HUES48 (cell line): Measurements from ENCODE around the gene TNFAIP1.

Experiments
- H3K27ac ChIP-seq: one replicate; pipeline ENCODE4 v1.7.0; 2013; ENCODE audit warnings: low read depth, low read length, inconsistent platforms
- H3K27me3 ChIP-seq: 2 replicates; pipeline ENCODE4 v1.6.1; 2013; ENCODE audit warnings: mild to moderate bottlenecking, low read length; ENCODE audit not compliant: control insufficient read depth, insufficient read depth
- H3K36me3 ChIP-seq: 2 replicates; pipeline ENCODE4 v1.6.1; 2013; ENCODE audit warnings: low read length; ENCODE audit not compliant: control insufficient read depth, insufficient read depth
- H3K4me1 ChIP-seq: 2 replicates; pipeline ENCODE4 v1.6.1; 2013; ENCODE audit warnings: mild to moderate bottlenecking, low read length; ENCODE audit not compliant: control insufficient read depth, insufficient read depth
- H3K4me3 ChIP-seq: 2 replicates; pipeline ENCODE4 v1.5.1; 2013; ENCODE audit warnings: mild to moderate bottlenecking, low read depth, low read length
- H3K9ac ChIP-seq: 2 replicates; pipeline ENCODE4 v1.6.1; 2013; ENCODE audit warnings: mild to moderate bottlenecking, low read depth, low read length, moderate library complexity
- H3K9me3 ChIP-seq: 2 replicates; pipeline ENCODE4 v1.6.1; 2013; ENCODE audit warnings: low read length; ENCODE audit not compliant: control insufficient read depth, insufficient read depth

Gene TNFAIP1

GRCh38 chr17:28372945-28373274 is 37.3 kb downstream of the TNFAIP1 start:
- H3K4me1 ChIP-seq = peaks cover 17% of the 10 kb centered on the region
- peaks cover 19% of the 10 kb centered on the region for H3K27me3 ChIP-seq
- H3K27ac ChIP-seq = no peak overlapping the region
- no peaks in the 10 kb centered on the region for H3K36me3 ChIP-seq
- no peaks in the 10 kb centered on the region for H3K9me3 ChIP-seq
- no peak overlapping the region for H3K9ac ChIP-seq
- H3K4me3 ChIP-seq = no peak overlapping the region; the same call in 1 of the 2 replicates

DNA sequence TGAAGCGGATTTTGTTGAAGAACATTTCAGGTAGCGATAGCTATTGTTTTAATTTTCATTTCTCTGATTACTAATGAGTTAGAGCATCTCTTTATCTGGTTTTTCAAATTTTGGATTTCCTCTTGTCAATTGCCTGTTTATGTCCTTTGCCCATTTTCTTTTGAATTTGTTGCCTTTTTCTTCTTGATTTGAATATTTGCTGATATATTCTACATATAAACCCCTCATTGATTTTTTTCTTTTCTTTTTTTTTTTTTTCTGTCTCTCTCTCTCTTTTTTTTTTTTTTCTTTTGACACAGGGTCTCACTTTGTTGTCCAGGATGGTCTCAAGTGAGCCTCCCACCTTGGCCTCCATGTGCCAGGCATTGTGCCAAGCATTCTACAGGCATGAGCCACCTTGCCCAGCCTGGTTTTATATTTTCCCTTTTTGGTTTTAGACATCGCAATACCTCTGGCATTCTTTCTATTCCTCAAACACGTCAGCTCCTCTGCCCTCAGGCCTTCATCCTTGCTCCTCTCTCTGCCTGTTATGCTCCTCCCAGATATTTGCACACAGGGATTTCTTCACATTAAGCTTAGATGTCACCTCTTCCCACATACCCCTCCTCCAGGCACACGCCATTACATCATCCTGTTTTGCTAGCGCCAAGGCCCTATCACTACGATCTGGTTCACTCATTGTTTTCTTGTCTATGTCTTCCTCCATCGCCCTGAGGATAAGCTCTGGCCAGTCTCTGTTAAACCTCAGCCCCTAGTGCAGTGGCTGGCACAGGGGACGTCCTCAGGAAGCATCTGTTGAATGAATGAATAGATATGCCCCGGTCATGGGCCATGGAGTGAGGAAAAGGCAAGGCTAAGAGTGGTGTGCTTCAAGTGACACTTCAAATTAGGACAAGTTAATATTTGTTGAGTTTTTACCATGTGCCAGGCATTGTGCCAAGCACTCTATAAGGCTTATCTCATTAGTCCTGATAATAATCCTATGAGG is 44.5 kb downstream of the TNFAIP1 start:
- Histone ChIP-seq H3K4me1 (no peaks in the 10 kb centered on the region), H3K9me3 (no peaks in the 10 kb centered on the region), H3K36me3 (no peaks in the 10 kb centered on the region), H3K27ac (no peak overlapping the region), H3K9ac (no peak overlapping the region), H3K4me3 (no peak overlapping the region), H3K27me3 (peaks cover 52% of the 10 kb centered on the region)

DNA sequence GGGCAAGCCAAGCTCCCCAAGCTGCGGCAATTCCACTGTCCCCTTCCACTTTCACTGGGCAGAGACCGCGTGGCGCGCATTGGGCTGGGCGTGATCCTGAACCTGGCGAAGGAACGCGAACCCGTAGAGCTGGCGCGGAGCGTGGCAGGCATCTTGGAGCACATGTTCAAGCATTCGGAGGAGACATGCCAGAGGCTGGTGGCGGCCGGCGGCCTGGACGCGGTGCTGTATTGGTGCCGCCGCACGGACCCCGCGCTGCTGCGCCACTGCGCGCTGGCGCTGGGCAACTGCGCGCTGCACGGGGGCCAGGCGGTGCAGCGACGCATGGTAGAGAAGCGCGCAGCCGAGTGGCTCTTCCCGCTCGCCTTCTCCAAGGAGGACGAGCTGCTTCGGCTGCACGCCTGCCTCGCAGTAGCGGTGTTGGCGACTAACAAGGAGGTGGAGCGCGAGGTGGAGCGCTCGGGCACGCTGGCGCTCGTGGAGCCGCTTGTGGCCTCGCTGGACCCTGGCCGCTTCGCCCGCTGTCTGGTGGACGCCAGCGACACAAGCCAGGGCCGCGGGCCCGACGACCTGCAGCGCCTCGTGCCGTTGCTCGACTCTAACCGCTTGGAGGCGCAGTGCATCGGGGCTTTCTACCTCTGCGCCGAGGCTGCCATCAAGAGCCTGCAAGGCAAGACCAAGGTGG is 45.7 kb downstream of the TNFAIP1 start:
- Histone ChIP-seq H3K27me3 (peaks cover 64% of the 10 kb centered on the region), H3K4me3 (peak overlapping the region; percentile 52; the same call in 1 of the 2 replicates), H3K9ac (no peak overlapping the region), H3K9me3 (no peaks in the 10 kb centered on the region), H3K36me3 (no peaks in the 10 kb centered on the region), H3K27ac (no peak overlapping the region), H3K4me1 (no peaks in the 10 kb centered on the region)

DNA sequence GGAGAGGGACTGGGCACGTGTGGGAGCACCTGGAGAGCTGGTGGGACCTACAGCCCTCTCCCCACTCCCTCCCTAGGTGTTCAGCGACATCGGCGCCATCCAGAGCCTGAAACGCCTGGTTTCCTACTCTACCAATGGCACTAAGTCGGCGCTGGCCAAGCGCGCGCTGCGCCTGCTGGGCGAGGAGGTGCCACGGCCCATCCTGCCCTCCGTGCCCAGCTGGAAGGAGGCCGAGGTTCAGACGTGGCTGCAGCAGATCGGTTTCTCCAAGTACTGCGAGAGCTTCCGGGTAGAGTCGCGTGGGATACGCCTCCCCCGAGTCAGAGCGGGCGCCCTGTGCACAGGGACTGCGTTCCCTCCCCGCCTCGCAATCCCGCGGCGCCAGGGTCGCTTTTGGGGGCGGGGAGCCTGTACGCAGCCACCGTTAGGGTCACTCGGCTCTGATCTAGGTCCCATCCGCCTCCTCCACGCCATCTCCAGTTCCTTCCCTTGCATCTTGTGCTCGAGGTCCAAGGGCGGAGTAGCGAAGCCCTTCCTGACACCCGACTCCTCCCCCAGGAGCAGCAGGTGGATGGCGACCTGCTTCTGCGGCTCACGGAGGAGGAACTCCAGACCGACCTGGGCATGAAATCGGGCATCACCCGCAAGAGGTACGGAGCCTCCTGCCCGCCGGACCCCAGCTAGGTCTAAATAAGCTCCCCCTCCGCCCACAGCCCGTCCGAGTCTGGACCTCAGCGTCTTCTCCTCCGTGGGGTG is 48.9 kb downstream of the TNFAIP1 start:
- Histone ChIP-seq H3K4me1 (no peaks in the 10 kb centered on the region), H3K4me3 (peak overlapping the region; percentile 66), H3K9me3 (no peaks in the 10 kb centered on the region), H3K9ac (no peak overlapping the region), H3K27me3 (peaks cover 67% of the 10 kb centered on the region), H3K27ac (no peak overlapping the region), H3K36me3 (peaks cover 3% of the 10 kb centered on the region; the same call in 1 of the 2 replicates)

DNA sequence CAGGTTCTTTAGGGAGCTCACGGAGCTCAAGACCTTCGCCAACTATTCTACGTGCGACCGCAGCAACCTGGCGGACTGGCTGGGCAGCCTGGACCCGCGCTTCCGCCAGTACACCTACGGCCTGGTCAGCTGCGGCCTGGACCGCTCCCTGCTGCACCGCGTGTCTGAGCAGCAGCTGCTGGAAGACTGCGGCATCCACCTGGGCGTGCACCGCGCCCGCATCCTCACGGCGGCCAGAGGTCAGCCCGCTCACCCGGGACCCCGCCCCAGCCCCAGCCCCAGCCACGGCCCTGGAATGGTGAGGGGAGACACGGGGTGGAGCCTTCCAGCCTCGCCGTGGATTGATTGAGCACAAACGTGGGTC is 49.5 kb downstream of the TNFAIP1 start:
- peak overlapping the region; percentile 66 for H3K4me3 ChIP-seq
- H3K27ac ChIP-seq = no peak overlapping the region
- H3K9me3 ChIP-seq = no peaks in the 10 kb centered on the region
- peaks cover 66% of the 10 kb centered on the region for H3K27me3 ChIP-seq
- H3K4me1 ChIP-seq = no peaks in the 10 kb centered on the region
- H3K9ac ChIP-seq = no peak overlapping the region
- H3K36me3 ChIP-seq = peaks cover 3% of the 10 kb centered on the region; the same call in 1 of the 2 replicates

DNA sequence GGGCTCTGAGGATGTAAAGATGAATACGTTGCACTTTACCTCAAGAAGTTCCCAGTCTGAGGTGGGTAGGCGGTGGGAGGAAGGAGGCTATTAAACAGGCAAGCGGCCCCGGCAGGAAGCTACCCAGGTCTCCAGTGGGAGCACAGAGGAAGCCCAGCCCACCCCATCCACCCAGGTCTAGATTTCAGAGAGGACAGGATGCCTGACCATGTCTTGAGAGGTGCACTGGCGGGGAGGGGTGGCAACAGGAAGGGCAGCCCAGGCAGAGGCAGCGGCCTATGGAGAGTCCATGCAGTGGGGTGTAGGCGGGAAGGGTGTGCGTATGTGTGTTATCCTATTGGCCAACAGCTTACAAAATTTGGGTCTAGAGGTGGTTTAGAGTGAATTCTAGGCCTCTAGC is 49.8 kb downstream of the TNFAIP1 start:
- no peaks in the 10 kb centered on the region for H3K4me1 ChIP-seq
- H3K27me3 ChIP-seq = peaks cover 62% of the 10 kb centered on the region
- peaks cover 3% of the 10 kb centered on the region; the same call in 1 of the 2 replicates for H3K36me3 ChIP-seq
- H3K9me3 ChIP-seq = no peaks in the 10 kb centered on the region
- peak overlapping the region; percentile 66 for H3K4me3 ChIP-seq
- H3K9ac ChIP-seq = no peak overlapping the region
- H3K27ac ChIP-seq = no peak overlapping the region

DNA sequence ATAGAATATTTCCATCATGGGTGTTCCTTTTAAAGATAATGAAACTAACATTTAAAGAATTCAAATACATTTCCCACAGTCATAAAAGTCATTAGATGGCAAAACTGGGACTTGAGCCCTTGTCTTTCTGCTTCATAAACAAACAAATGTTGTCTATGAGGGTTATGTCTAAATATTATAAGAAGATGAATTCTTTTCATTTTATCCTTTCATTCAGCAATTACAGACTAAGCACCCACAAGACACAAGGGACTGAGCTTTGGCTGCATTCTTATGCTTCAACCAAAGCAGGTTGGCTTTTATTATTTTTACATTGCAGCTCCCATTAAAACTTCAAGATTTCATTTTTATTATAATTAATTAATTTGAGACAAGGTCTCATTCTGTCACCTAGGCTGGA is 50.8 kb downstream of the TNFAIP1 start:
- Histone ChIP-seq H3K27me3 (peaks cover 52% of the 10 kb centered on the region), H3K9me3 (no peaks in the 10 kb centered on the region), H3K27ac (no peak overlapping the region), H3K36me3 (peaks cover 3% of the 10 kb centered on the region; the same call in 1 of the 2 replicates), H3K9ac (no peak overlapping the region), H3K4me1 (no peaks in the 10 kb centered on the region), H3K4me3 (no peak overlapping the region)

GRCh38 chr17:28388106-28388505 is 52.5 kb downstream of the TNFAIP1 start:
- Histone ChIP-seq H3K4me3 (no peak overlapping the region), H3K4me1 (no peaks in the 10 kb centered on the region), H3K9me3 (no peaks in the 10 kb centered on the region), H3K36me3 (peaks cover 3% of the 10 kb centered on the region; the same call in 1 of the 2 replicates), H3K9ac (no peak overlapping the region), H3K27ac (no peak overlapping the region), H3K27me3 (peaks cover 35% of the 10 kb centered on the region)

- Histone ChIP-seq H3K27me3 (peaks cover 14% of the 10 kb centered on the region), H3K9me3 (no peaks in the 10 kb centered on the region), H3K4me3 (no peak overlapping the region), H3K36me3 (peaks cover 3% of the 10 kb centered on the region; the same call in 1 of the 2 replicates), H3K4me1 (no peaks in the 10 kb centered on the region), H3K9ac (no peak overlapping the region), H3K27ac (no peak overlapping the region)
These were observed 54.6 kb downstream of the TNFAIP1 start for GRCh38 chr17:28390141-28390540.

DNA sequence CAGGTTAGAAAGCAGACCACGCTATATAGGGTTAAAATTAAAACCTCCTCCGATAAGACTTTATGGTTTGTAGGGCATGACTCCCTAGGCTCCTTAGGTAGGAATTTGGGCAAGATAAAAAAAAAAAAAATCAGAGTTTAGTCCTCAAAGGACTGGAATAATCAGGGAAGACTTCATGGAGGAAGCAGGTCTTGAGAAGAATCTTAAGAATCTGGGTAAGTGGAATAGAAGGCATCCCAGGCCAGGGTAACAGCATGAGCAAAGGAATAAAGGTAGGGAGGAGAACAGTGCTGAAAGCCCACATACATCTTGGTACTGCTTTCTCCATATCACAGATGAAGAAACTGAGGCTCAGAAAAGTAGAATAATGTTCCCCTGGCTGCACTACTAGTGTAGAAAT is 55.0 kb downstream of the TNFAIP1 start:
- H3K27me3 ChIP-seq = peaks cover 10% of the 10 kb centered on the region
- peaks cover 3% of the 10 kb centered on the region; the same call in 1 of the 2 replicates for H3K36me3 ChIP-seq
- H3K4me3 ChIP-seq = no peak overlapping the region
- no peak overlapping the region for H3K27ac ChIP-seq
- H3K9me3 ChIP-seq = no peaks in the 10 kb centered on the region
- H3K9ac ChIP-seq = no peak overlapping the region
- no peaks in the 10 kb centered on the region for H3K4me1 ChIP-seq
